Measurements from ENCODE around the gene FBXL15.

Gene FBXL15

DNA sequence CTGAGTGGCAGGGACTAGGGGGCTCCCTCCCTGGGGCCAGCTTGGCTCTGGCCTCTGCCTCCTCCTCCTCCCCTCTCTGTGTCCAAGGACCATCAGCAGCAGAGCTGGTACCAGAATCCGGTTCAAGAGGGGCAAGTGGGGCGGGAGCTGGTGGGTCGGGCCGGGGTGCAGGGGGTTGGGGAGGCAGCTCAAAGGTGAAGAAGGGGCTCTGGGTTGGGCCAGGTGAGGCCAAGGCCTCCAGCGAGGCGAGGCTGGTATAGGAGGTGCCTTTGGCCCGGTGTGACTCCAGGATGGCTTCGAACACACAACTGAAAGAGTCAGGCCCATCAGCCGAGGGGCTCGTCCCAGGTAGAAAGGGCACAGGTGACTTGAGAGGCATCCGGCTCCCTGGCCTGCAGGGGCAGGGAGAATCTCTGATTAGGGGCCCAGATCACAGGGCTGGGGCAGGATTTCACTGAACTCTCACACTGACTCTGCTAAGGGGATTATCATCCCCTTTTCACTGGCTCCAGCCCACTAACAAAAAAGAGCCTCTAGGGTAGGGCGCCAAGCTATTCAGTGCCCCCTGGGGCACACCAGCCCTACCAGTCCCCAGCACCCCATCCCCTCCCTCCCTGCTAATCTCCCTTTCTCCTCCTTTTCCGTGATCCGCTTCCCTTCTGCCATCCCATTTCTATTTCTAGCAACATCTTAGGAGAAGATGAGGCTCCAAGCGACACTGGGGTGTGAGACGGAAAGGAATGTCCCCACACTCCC lies 6.7 kb upstream of the FBXL15 start:
- H3K9ac ChIP-seq (ENCODE audit: low read length), result no peak overlapping the region
- no peaks in the 10 kb centered on the region for H3K9me3 ChIP-seq (ENCODE audit: control insufficient read depth, low read length)
- DNase-seq (ENCODE audit: low read depth), result no peak
- no peaks in the 10 kb centered on the region for H3K4me1 ChIP-seq (ENCODE audit: control insufficient read depth, insufficient read depth, low read length)
- H3K4me3 ChIP-seq (ENCODE audit: low read length), result no peak overlapping the region
- no peaks in the 10 kb centered on the region for H3K36me3 ChIP-seq (ENCODE audit: control insufficient read depth, insufficient read depth, low read length, severe bottlenecking)
- peaks cover 77% of the 10 kb centered on the region for H3K27me3 ChIP-seq (replicated peaks; ENCODE audit: control insufficient read depth, insufficient read depth, low read length)

DNA sequence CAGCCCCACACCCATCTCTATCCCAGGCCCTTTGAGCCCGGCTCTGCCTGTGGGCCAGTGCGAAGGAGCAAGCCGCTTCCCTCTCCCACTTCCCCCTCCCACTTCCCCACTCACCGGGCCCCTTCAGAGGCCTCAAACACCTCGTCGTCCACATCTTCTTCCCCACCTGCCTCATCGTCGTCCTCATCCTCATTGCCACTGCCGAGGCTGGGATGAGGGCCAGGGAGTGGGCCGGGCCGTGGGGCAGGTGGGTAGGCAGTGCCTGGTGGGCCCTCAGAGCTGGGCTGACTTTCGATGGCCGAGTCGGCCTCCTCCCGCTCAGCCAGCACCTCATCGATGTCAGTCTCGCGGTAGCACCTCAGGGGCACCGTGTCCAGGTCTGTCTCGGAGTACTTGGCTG lies 5.9 kb upstream of the FBXL15 start:
- Histone ChIP-seq H3K9me3 (ENCODE audit: control insufficient read depth, low read length) (no peaks in the 10 kb centered on the region), H3K4me3 (ENCODE audit: low read length) (no peak overlapping the region), H3K4me1 (ENCODE audit: control insufficient read depth, insufficient read depth, low read length) (peaks cover 2% of the 10 kb centered on the region), H3K27me3 (replicated peaks; ENCODE audit: control insufficient read depth, insufficient read depth, low read length) (peaks cover 71% of the 10 kb centered on the region), H3K9ac (ENCODE audit: low read length) (no peak overlapping the region), H3K36me3 (ENCODE audit: control insufficient read depth, insufficient read depth, low read length, severe bottlenecking) (no peaks in the 10 kb centered on the region)
- DNase-seq (ENCODE audit: low read depth), result no peak

DNA sequence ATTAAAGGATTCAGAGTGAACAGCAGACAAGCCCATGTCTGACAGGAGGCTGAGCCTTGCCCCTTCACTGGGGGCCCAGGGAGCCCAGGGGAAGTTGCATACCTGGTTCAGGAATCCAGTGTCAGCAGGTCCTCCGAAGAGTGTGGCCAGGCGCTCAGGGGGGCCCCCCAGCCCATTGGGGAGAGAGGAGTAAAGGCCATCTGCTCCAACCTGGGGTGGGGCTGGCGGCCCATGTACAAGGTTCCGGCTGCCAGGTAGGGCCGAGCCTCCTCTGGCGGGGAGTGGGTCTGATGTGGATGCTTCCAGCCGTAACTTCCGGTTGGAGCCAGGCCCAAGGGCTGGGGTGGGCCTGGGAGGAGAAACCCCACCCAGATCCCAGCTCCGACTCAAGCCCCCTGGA lies 4.4 kb upstream of the FBXL15 start:
- H3K4me1 ChIP-seq (ENCODE audit: control insufficient read depth, insufficient read depth, low read length), result peaks cover 9% of the 10 kb centered on the region

DNA sequence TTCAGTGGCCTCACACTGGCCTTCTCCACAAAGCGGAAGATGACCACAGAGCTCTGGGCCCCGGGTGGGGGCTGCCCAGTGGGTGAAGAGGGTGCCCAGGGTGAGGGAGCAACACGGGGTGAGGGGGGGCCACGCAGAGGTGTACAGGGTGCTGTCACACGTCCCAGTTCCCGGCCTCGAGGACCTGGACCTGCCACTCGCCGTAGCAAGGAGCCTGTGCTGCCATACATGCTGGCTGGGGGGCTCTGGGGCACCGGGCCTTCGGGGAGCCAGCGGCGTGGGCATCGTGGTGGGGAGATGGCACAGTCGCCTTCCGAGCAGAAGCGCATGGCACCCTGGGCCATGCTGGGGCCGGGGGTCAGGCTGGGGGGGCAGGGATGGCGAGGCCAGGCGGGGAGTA lies 3.9 kb upstream of the FBXL15 start:
- H3K36me3 ChIP-seq (ENCODE audit: control insufficient read depth, insufficient read depth, low read length, severe bottlenecking), result no peaks in the 10 kb centered on the region
- H3K9me3 ChIP-seq (ENCODE audit: control insufficient read depth, low read length), result no peaks in the 10 kb centered on the region
- DNase-seq (ENCODE audit: low read depth), result no peak
- H3K27me3 ChIP-seq (replicated peaks; ENCODE audit: control insufficient read depth, insufficient read depth, low read length), result peaks cover 52% of the 10 kb centered on the region
- peaks cover 9% of the 10 kb centered on the region for H3K4me1 ChIP-seq (ENCODE audit: control insufficient read depth, insufficient read depth, low read length)
- no peak overlapping the region for H3K9ac ChIP-seq (ENCODE audit: low read length)
- no peak overlapping the region for H3K4me3 ChIP-seq (ENCODE audit: low read length)

More for the DNA sequence above, 4.4 kb upstream of the FBXL15 start:
- peaks cover 56% of the 10 kb centered on the region for H3K27me3 ChIP-seq (replicated peaks; ENCODE audit: control insufficient read depth, insufficient read depth, low read length)
- no peak overlapping the region for H3K4me3 ChIP-seq (ENCODE audit: low read length)
- no peak for DNase-seq (ENCODE audit: low read depth)
- H3K36me3 ChIP-seq (ENCODE audit: control insufficient read depth, insufficient read depth, low read length, severe bottlenecking), result no peaks in the 10 kb centered on the region
- H3K9me3 ChIP-seq (ENCODE audit: control insufficient read depth, low read length), result no peaks in the 10 kb centered on the region
- no peak overlapping the region for H3K9ac ChIP-seq (ENCODE audit: low read length)

DNA sequence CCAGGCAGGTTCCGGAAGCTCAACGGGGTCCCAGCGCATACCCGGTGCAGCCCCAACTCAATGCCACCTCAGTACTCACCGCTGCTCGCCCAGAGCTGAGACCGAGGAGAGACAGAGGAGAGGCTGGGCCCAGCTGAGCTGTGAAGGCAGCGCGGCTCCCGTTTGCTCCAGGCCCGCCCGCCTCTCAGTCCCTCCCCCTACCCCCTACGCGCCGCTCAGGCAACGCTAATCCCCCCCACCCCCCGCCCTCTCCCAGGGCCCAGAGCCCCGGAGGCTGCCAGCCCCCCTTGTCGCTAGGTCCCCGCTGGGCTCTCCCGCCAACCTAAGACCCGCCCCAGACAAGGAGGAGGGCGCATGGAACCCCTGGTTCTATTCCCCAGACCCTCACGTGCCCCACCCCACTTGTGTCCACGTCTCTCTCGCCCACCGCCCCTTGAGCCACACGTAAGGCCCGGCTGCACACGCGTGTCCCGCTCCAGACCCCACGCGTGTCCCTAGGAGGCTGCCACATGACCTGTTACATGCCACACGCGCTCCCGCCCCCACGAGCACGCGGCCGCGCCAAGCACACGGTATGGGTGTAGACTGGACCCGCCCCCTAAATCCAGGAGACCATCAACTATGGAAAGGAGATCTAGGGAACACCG lies 1.9 kb upstream of the FBXL15 start, which contains the start of gene PSD:
PSD (minus strand) TSS at position 164 of the 647 bp plus-strand sequence. CDS start 1,747 bp downstream, outside the sequence.
- H3K9ac ChIP-seq (ENCODE audit: low read length), result no peak within 1 kb of the TSS
- no peak for DNase-seq (ENCODE audit: low read depth)
- no peaks in the 10 kb centered on the region for H3K9me3 ChIP-seq (ENCODE audit: control insufficient read depth, low read length)
- peaks cover 34% of the 10 kb centered on the region for H3K27me3 ChIP-seq (replicated peaks; ENCODE audit: control insufficient read depth, insufficient read depth, low read length)
- H3K4me3 ChIP-seq (ENCODE audit: low read length), result peak within 1 kb of the TSS; percentile 84
- peaks cover 21% of the 10 kb centered on the region for H3K4me1 ChIP-seq (ENCODE audit: control insufficient read depth, insufficient read depth, low read length)
- peaks cover 8% of the 10 kb centered on the region for H3K36me3 ChIP-seq (ENCODE audit: control insufficient read depth, insufficient read depth, low read length, severe bottlenecking)

DNA sequence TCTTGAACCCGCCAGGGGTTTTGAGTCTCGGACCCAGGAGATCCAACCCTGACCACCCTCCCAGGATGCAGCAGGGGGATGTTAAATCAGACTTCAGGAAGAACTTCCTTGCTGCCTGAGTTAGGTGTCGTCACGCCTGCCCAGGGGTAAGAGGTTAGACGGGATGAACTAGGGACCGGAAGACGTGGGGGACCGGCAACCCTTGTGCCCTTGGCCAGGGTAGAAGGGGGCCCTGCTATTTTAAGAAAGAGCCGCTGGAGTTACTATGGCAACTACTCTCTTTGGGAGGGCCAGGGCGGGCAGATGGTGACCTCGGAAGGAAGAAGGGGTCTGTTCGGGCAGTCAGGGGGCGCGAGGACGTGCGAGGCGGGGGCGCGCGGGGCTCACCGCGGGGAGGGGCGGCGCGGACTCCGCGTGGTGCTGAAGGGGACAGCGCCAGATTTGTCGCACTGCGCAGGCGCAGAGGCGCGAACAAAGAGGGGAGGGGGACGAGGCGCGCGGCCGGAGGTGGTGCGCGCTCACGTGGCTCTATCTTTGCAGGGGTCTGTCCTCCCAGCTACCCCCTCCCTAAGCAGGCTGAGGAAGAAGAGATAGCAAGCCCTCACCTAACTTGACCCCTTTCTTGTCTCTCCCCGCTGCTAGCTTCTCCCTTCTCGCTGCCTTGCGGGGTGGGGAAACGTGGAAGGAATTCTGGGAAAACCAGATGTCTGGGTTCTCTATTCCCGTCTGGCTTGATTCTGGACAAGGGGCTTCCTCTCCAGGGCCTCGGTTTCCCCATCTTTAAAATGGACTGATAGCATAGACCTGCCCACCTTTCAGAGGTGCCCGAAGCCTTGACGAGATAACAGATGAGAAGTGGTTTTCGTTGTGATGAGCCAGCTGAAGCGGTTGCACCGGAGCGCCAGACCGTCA lies 1.1 kb upstream of the FBXL15 start:
- H3K9me3 ChIP-seq (ENCODE audit: control insufficient read depth, low read length), result no peaks in the 10 kb centered on the region
- peaks cover 21% of the 10 kb centered on the region for H3K4me1 ChIP-seq (ENCODE audit: control insufficient read depth, insufficient read depth, low read length)
- H3K9ac ChIP-seq (ENCODE audit: low read length), result peak overlapping the region; percentile 84
- peaks cover 32% of the 10 kb centered on the region for H3K27me3 ChIP-seq (replicated peaks; ENCODE audit: control insufficient read depth, insufficient read depth, low read length)
- peak overlapping the region; percentile 84 for H3K4me3 ChIP-seq (ENCODE audit: low read length)
- H3K36me3 ChIP-seq (ENCODE audit: control insufficient read depth, insufficient read depth, low read length, severe bottlenecking), result peaks cover 16% of the 10 kb centered on the region
- DNase-seq (ENCODE audit: low read depth), result peak; percentile 62

DNA sequence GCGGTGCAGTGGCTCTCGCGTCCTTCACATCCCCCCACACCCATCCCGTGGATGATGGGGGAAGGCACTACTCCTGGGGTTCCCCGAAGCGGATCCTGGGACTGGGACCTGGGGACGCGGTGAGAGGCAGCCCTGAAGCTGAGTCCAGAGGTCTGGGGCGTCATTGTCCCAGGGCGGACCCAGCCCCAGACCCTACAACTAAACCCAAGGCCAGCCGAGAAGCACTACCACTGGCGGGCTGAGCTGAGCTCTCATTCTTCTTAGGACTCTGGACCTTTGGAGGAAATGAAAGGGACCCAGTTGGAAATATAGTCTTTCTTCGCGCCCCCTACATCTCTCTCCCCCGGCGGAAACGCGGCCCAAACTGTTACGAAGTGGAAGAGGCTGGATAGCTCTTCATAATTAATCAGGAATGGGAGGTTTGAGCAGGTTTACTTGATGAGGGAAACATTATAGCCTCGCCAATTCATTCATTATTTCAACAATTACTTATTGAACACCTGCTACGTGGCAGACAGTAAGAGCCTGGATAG lies 389 bp upstream of the FBXL15 start:
- H3K9me3 ChIP-seq (ENCODE audit: control insufficient read depth, low read length), result no peaks in the 10 kb centered on the region
- peaks cover 27% of the 10 kb centered on the region for H3K27me3 ChIP-seq (replicated peaks; ENCODE audit: control insufficient read depth, insufficient read depth, low read length)
- H3K36me3 ChIP-seq (ENCODE audit: control insufficient read depth, insufficient read depth, low read length, severe bottlenecking), result peaks cover 20% of the 10 kb centered on the region
- DNase-seq (ENCODE audit: low read depth), result peak; percentile 30
- peaks cover 21% of the 10 kb centered on the region for H3K4me1 ChIP-seq (ENCODE audit: control insufficient read depth, insufficient read depth, low read length)
- peak overlapping the region; percentile 84 for H3K9ac ChIP-seq (ENCODE audit: low read length)
- H3K4me3 ChIP-seq (ENCODE audit: low read length), result peak overlapping the region; percentile 84

DNA sequence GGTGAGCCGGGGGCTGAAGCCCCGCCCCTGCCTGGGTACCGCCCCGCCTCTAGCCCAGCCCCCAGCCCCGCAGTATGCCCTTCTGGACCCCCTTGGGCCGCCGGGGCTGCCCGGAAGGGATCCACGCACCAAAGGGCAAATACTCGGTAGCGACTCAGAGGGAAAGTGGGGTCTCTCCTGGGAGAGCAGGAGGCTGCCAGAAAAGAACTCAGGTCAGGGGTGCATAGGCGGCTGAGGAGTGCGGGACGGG lies 796 bp downstream of the FBXL15 start:
- Histone ChIP-seq H3K4me3 (ENCODE audit: low read length) (peak overlapping the region; percentile 84), H3K36me3 (ENCODE audit: control insufficient read depth, insufficient read depth, low read length, severe bottlenecking) (peaks cover 20% of the 10 kb centered on the region), H3K27me3 (replicated peaks; ENCODE audit: control insufficient read depth, insufficient read depth, low read length) (peaks cover 17% of the 10 kb centered on the region), H3K9me3 (ENCODE audit: control insufficient read depth, low read length) (no peaks in the 10 kb centered on the region), H3K4me1 (ENCODE audit: control insufficient read depth, insufficient read depth, low read length) (peaks cover 21% of the 10 kb centered on the region), H3K9ac (ENCODE audit: low read length) (peak overlapping the region; percentile 84)
- no peak for DNase-seq (ENCODE audit: low read depth)

DNA sequence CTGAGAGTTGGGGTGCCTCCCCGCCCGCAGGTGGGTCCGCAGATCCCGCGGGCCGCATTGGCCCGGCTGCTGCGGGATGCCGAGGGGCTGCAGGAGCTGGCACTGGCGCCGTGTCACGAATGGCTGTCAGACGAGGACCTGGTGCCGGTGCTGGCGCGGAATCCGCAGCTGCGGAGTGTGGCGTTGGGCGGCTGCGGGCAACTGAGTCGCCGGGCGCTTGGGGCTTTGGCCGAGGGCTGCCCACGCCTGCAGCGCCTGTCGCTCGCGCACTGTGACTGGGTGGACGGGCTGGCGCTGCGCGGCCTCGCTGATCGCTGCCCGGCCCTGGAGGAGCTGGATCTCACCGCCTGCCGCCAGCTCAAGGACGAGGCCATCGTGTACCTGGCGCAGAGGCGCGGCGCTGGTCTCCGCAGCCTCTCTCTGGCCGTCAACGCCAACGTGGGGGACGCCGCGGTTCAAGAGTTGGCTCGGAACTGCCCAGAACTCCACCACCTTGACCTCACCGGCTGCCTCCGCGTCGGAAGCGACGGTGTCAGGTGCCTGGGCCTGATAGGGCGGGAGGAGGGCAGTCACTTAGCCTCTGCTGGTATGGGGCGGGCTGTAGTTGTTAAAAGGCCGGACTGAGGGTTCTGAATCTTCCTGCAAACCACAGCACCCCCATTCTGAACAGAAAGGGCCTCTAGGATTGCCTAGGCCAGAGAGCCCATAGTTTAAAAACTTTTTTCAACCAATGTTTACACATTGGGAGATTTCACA lies 1.3 kb downstream of the FBXL15 start:
- peak overlapping the region; percentile 84 for H3K4me3 ChIP-seq (ENCODE audit: low read length)
- peaks cover 21% of the 10 kb centered on the region for H3K4me1 ChIP-seq (ENCODE audit: control insufficient read depth, insufficient read depth, low read length)
- no peaks in the 10 kb centered on the region for H3K9me3 ChIP-seq (ENCODE audit: control insufficient read depth, low read length)
- H3K27me3 ChIP-seq (replicated peaks; ENCODE audit: control insufficient read depth, insufficient read depth, low read length), result peaks cover 15% of the 10 kb centered on the region
- peak overlapping the region; percentile 84 for H3K9ac ChIP-seq (ENCODE audit: low read length)
- DNase-seq (ENCODE audit: low read depth), result peak; percentile 61
- H3K36me3 ChIP-seq (ENCODE audit: control insufficient read depth, insufficient read depth, low read length, severe bottlenecking), result peaks cover 20% of the 10 kb centered on the region

DNA sequence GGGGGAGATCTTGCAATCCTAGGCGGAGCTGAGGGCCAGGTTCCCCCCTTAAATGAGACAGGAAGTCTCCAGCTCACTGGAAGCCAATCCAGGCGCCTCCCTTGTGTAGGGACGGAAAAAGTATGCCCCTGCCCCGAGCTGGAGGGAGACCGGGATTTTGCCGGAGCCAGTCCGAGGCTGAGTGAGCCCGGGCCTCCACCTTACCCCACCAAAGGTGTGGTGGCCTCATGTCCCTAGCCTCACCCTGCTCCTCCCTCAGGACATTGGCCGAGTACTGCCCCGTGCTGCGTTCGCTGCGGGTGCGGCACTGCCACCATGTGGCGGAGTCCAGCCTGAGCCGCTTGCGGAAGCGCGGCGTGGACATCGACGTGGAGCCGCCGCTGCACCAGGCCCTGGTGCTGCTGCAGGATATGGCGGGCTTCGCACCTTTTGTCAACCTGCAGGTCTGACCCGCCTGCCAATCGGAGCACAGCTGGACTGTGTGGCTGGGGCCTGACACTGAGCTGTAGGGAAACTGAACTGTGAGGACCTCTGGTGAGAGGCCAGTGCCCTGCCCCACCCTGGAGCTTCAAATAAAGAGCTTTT lies 2.0 kb downstream of the FBXL15 start:
- Histone ChIP-seq H3K9me3 (ENCODE audit: control insufficient read depth, low read length) (no peaks in the 10 kb centered on the region), H3K9ac (ENCODE audit: low read length) (peak overlapping the region; percentile 84), H3K27me3 (replicated peaks; ENCODE audit: control insufficient read depth, insufficient read depth, low read length) (peaks cover 8% of the 10 kb centered on the region), H3K36me3 (ENCODE audit: control insufficient read depth, insufficient read depth, low read length, severe bottlenecking) (peaks cover 20% of the 10 kb centered on the region), H3K4me1 (ENCODE audit: control insufficient read depth, insufficient read depth, low read length) (peaks cover 21% of the 10 kb centered on the region), H3K4me3 (ENCODE audit: low read length) (peak overlapping the region; percentile 84)
- peak; percentile 86 for DNase-seq (ENCODE audit: low read depth)

All from adipocyte (in vitro differentiated cells).